Astrocyte of the cerebellum (primary cell): ENCODE data around the gene AFDN.

ENCODE experiments used
- DNase-seq: peaks from one replicate; pipeline ENCODE4 v3.0.0-alpha.2; 2011; ENCODE audit warnings: low read depth
- H3K4me3 ChIP-seq: 2 replicates; pipeline ENCODE4 v1.5.1; 2011; ENCODE audit warnings: mild to moderate bottlenecking, low read depth, low read length, moderate library complexity
- CTCF ChIP-seq: IDR thresholded peaks from 2 replicates; pipeline ENCODE4 v1.5.1; 2012; ENCODE audit warnings: low read length, low read depth, moderate library complexity, mild to moderate bottlenecking; ENCODE audit errors: missing control alignments
- in situ Hi-C: cut with HindIII; loops from 2 replicates; pipeline ENCODE4 v1.10.0; 2017; ENCODE audit warnings: low sequenced_read_pairs

AFDN gene

DNA sequence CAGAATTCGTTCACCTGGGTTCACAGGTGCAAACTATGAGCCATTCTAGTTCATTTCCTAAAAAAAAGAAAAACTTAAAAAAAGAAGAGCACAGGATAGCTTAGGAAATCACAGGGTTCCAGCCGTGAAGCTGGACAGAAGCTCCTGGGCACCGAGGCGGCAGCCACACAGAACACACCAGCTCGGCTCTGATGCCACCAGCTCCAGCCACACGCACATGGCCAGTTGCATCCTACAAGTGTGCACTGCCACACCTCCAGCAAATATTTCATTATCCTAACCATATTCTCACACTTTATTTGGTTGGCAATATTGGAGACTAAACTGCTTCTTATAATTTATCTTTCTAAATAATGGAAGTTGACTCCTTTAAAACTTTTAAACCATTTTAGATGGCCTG is 26.2 kb upstream of the AFDN start:
- in situ Hi-C loops, result no loop called here
- no peak for DNase-seq
- TF ChIP-seq CTCF, result no peak
- no peak overlapping the region for H3K4me3 ChIP-seq

DNA sequence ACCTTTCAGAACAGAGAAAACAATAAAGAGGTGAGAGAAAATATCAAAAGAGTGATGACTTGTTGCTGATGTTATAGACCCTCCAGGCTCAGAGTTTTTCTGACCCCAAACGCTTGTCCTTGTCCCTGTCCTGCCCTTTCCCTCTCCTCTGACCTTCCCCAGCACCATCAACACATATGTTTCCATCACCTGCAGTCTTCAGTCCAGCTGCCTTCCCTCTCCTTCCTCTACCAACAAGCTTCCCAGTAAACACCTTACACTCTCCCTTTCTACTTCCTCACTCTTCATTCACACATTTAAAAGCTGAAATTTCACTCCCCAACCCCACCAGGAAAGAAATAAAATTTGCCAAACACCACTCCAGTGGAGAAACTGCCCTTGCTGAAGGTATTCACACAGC is 25.4 kb upstream of the AFDN start:
- in situ Hi-C loops, result no loop called here
- no peak for TF ChIP-seq CTCF
- no peak for DNase-seq
- H3K4me3 ChIP-seq, result no peak overlapping the region

DNA sequence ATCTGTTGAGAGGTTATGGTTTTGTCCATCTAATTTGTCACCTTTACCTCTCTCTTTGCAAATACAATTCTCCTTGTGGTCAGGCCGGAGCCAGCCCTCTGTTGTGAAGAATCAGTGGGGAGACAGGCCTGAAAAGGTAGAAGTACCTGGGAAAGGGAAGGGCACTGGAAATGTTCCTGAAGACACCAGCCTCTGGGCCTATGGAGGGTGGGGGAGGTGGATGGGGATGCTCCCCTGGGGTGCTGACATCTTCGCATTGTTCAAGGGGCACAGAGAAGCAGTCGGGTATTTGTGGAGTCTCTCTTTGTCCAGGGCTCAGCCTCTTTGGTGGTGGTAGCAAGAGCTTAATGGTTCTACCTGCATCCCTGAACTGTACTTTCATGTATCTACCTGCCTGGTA is 24.4 kb upstream of the AFDN start:
- TF ChIP-seq CTCF, result no peak
- in situ Hi-C loops, result no loop called here
- H3K4me3 ChIP-seq, result no peak overlapping the region
- DNase-seq, result no peak

GRCh38 chr6:167803816-167804215 is 22.9 kb upstream of the AFDN start:
- no peak for TF ChIP-seq CTCF
- no peak for DNase-seq
- in situ Hi-C loops, result no loop called here
- no peak overlapping the region for H3K4me3 ChIP-seq

DNA sequence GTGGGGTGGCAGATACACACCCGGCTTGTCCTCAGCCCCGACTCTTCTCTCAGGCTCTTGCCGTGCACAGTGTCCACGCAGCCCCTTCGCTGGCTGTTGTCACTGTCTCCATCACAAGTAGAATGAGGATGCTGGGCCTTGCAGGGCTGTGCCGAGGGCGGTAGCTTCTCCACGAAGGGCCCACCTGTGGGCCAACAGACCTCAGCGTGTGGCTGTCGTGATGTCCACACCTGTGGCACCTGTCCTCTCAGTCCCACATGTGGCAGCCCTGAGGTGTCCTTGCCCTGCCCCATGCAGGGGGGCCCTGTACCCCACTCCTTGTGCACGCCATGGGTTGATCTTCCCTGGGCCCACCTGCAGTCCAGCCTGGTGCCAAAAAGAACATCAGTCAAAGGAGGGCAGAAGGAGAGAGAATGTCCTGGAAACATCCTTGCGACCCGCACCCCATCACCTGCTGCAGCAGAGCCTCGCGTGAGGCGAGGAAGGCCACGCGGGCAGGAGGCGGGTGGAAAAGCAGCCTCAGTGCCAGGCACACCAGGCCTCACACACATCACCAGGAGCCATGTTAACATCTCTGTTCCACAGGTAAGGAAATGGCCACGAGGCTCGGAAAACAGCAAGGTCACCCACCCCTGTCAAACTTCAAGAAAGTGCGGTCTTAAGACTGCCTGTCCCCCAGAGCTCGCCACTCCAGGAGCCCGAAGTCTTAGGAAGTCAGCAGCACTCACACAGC is 22.3 kb upstream of the AFDN start:
- DNase-seq, result no peak
- in situ Hi-C loops, result no loop called here
- TF ChIP-seq CTCF, result no peak
- H3K4me3 ChIP-seq, result no peak overlapping the region

- DNase-seq, result no peak
- no peak overlapping the region for H3K4me3 ChIP-seq
- in situ Hi-C loops, result no loop called here
- no peak for TF ChIP-seq CTCF
Observed at GRCh38 chr6:167805349-167806060, 21.2 kb upstream of the AFDN start.
